Mesothelial cell of epicardium (in vitro differentiated cells): ENCODE measurements around the gene MPO. TPM values are rescaled to one million over a fixed set of nuclear protein-coding genes. Genes with fewer than 3 reads are reported as not detected.

Experiments
- DNase-seq, 2 experiments: peaks; one replicate each; pipeline ENCODE4 v3.0.0; 2021; ENCODE audit warnings: low spot score in 2 of 2; ENCODE audit not compliant: unreplicated experiment in 2 of 2
- H3K27ac Mint-ChIP-seq: 2 replicates; pipeline ENCODE4 v1.8.0; 2021; ENCODE audit warnings: mixed read lengths
- H3K27me3 Mint-ChIP-seq: 2 replicates; pipeline ENCODE4 v1.8.0; 2021; ENCODE audit warnings: low read depth, mixed read lengths
- H3K36me3 Mint-ChIP-seq: 2 replicates; pipeline ENCODE4 v1.8.0; 2021; ENCODE audit warnings: mixed read lengths
- H3K4me1 Mint-ChIP-seq: 2 replicates; pipeline ENCODE4 v1.8.0; 2021; ENCODE audit warnings: mixed read lengths
- H3K4me3 Mint-ChIP-seq: 2 replicates; pipeline ENCODE4 v1.8.0; 2021; ENCODE audit warnings: mild to moderate bottlenecking, moderate library complexity, mixed read lengths
- H3K9me3 Mint-ChIP-seq: 2 replicates; pipeline ENCODE4 v1.8.0; 2021; ENCODE audit warnings: mixed read lengths
- CTCF ChIP-seq: fragments of 200-600 bp; sonication (generic); IDR thresholded peaks from one replicate; pipeline ENCODE4 v1.5.0; 2021; ENCODE audit warnings: antibody characterized with exemption; ENCODE audit not compliant: unreplicated experiment
- total RNA-seq: library from RNA; stranded (reverse); gene quantifications from 3 replicates; pipeline ENCODE4 v1.2.1, GENCODE V29; 2021

MPO gene
- total RNA-seq, 1 donor from 2014 or later: not detected

GRCh38 chr17:58248955-58249269 lies 31.8 kb downstream of the MPO start:
- no peaks in the 10 kb centered on the region for H3K9me3 Mint-ChIP-seq
- TF ChIP-seq CTCF: no peak
- DNase-seq: no peak
- H3K27ac Mint-ChIP-seq: no peak overlapping the region
- peaks cover 13% of the 10 kb centered on the region for H3K4me1 Mint-ChIP-seq
- H3K36me3 Mint-ChIP-seq: no peaks in the 10 kb centered on the region
- peak overlapping the region; percentile 66 for H3K4me3 Mint-ChIP-seq
- peaks cover 93% of the 10 kb centered on the region for H3K27me3 Mint-ChIP-seq

GRCh38 chr17:58247511-58248363 lies 33.0 kb downstream of the MPO start:
- no peak for DNase-seq
- no peak for TF ChIP-seq CTCF
- Mint-ChIP-seq H3K36me3 (no peaks in the 10 kb centered on the region), H3K27ac (no peak overlapping the region), H3K9me3 (no peaks in the 10 kb centered on the region), H3K27me3 (peaks cover 95% of the 10 kb centered on the region), H3K4me3 (no peak overlapping the region), H3K4me1 (peaks cover 13% of the 10 kb centered on the region)

GRCh38 chr17:58246781-58247180 lies 34.0 kb downstream of the MPO start:
- H3K36me3 Mint-ChIP-seq: no peaks in the 10 kb centered on the region

GRCh38 chr17:58246104-58246740 lies 34.5 kb downstream of the MPO start:
- H3K27ac Mint-ChIP-seq: no peak overlapping the region
- TF ChIP-seq CTCF: no peak
- DNase-seq: no peak

More at GRCh38 chr17:58246781-58247180, 34.0 kb downstream of the MPO start:
- TF ChIP-seq CTCF: no peak
- Mint-ChIP-seq H3K4me1 (peaks cover 16% of the 10 kb centered on the region), H3K27me3 (peaks cover 96% of the 10 kb centered on the region), H3K9me3 (no peaks in the 10 kb centered on the region), H3K27ac (no peak overlapping the region), H3K4me3 (no peak overlapping the region)
- no peak for DNase-seq

GRCh38 chr17:58245428-58246103 lies 35.2 kb downstream of the MPO start:
- Mint-ChIP-seq H3K36me3 (no peaks in the 10 kb centered on the region), H3K27me3 (peaks cover 94% of the 10 kb centered on the region), H3K4me1 (peaks cover 16% of the 10 kb centered on the region), H3K4me3 (no peak overlapping the region), H3K27ac (no peak overlapping the region), H3K9me3 (no peaks in the 10 kb centered on the region)
- TF ChIP-seq CTCF: no peak
- DNase-seq: no peak

More at GRCh38 chr17:58246104-58246740, 34.5 kb downstream of the MPO start:
- H3K4me1 Mint-ChIP-seq: peaks cover 16% of the 10 kb centered on the region
- H3K4me3 Mint-ChIP-seq: no peak overlapping the region
- H3K27me3 Mint-ChIP-seq: peaks cover 96% of the 10 kb centered on the region
- no peaks in the 10 kb centered on the region for H3K36me3 Mint-ChIP-seq
- no peaks in the 10 kb centered on the region for H3K9me3 Mint-ChIP-seq
